Calu3 (cell line): ENCODE data around the gene SH3PXD2A. TPM values are rescaled to one million over a fixed set of nuclear protein-coding genes. Genes with fewer than 3 reads are reported as not detected.

Experiments
- BruUV-seq: library from RNA; stranded (reverse); fragments of 400-500 nt; replicated peaks from 2 replicates; lab custom pipeline; 2021; lab: Mats Ljungman, UMichigan
- CTCF ChIA-PET: fragments of 300-600 bp; sonication (Branson Sonifier 250); formaldehyde crosslinking; loops from one replicate; lab custom pipeline; 2022; ENCODE audit warnings: antibody characterized with exemption; lab: Charles Lee
- DNase-seq: peaks from one replicate; pipeline ENCODE4 v3.0.0; 2022
- H3K27ac Mint-ChIP-seq: one replicate; pipeline ENCODE4 v1.8.0; 2022; ENCODE audit warnings: mixed read lengths; ENCODE audit not compliant: unreplicated experiment
- H3K27me3 Mint-ChIP-seq: one replicate; pipeline ENCODE4 v1.8.0; 2022; ENCODE audit warnings: mixed read lengths; ENCODE audit not compliant: unreplicated experiment
- H3K36me3 Mint-ChIP-seq: one replicate; pipeline ENCODE4 v1.8.0; 2022; ENCODE audit warnings: mild to moderate bottlenecking, moderate library complexity, mixed read lengths; ENCODE audit not compliant: insufficient read depth, unreplicated experiment
- H3K4me1 Mint-ChIP-seq: one replicate; pipeline ENCODE4 v1.8.0; 2022; ENCODE audit warnings: mild to moderate bottlenecking, low read depth, mixed read lengths; ENCODE audit not compliant: unreplicated experiment
- H3K4me3 Mint-ChIP-seq: one replicate; pipeline ENCODE4 v1.8.0; 2022; ENCODE audit warnings: mild to moderate bottlenecking, low read depth, moderate library complexity, mixed read lengths; ENCODE audit not compliant: unreplicated experiment
- H3K9me3 Mint-ChIP-seq: one replicate; pipeline ENCODE4 v1.8.0; 2022; ENCODE audit warnings: low read depth, mixed read lengths; ENCODE audit not compliant: unreplicated experiment
- CTCF ChIP-seq: fragments of 200-600 bp; IDR thresholded peaks from one replicate; pipeline ENCODE4 v1.8.0; 2022; ENCODE audit warnings: antibody characterized with exemption; ENCODE audit not compliant: unreplicated experiment
- intact Hi-C: fragments of 100-400 bp; cut with micrococcal nuclease; formaldehyde crosslinking; loops from one replicate; pipeline ENCODE4 v1.10.0; 2022; ENCODE audit not compliant: unreplicated experiment
- total RNA-seq: library from RNA; stranded (reverse); gene quantifications from 2 replicates; pipeline ENCODE4 v1.2.3, GENCODE V29; 2022

SH3PXD2A gene
- total RNA-seq, 1 experiment from 2014 or later, result 7.5 TPM

GRCh38 chr10:103605359-103606096, 249.8 kb downstream of the SH3PXD2A start:
- peak; percentile 28 for DNase-seq
- no peak overlapping the region for H3K27ac Mint-ChIP-seq
- no peaks in the 10 kb centered on the region for H3K4me1 Mint-ChIP-seq
- peak; percentile 56 for TF ChIP-seq CTCF
- intact Hi-C loops, result no loop called here
- CTCF ChIA-PET, result no interaction called here
- no peaks in the 10 kb centered on the region for H3K27me3 Mint-ChIP-seq
- H3K4me3 Mint-ChIP-seq, result no peak overlapping the region
- H3K9me3 Mint-ChIP-seq, result no peaks in the 10 kb centered on the region
- BruUV-seq, result no TSS peak
- H3K36me3 Mint-ChIP-seq, result no peaks in the 10 kb centered on the region

- H3K4me3 Mint-ChIP-seq, result no peak overlapping the region
- no peaks in the 10 kb centered on the region for H3K36me3 Mint-ChIP-seq
- no peaks in the 10 kb centered on the region for H3K27me3 Mint-ChIP-seq
- TF ChIP-seq CTCF, result no peak
- CTCF ChIA-PET, result no interaction called here
- BruUV-seq, result no TSS peak
- DNase-seq, result no peak
- H3K27ac Mint-ChIP-seq, result no peak overlapping the region
- peaks cover 9% of the 10 kb centered on the region for H3K4me1 Mint-ChIP-seq
- no peaks in the 10 kb centered on the region for H3K9me3 Mint-ChIP-seq
- intact Hi-C loops, result no loop called here
Observed at GRCh38 chr10:103603382-103603781, 252.0 kb downstream of the SH3PXD2A start.

- CTCF ChIA-PET, result no interaction called here
- no peak for TF ChIP-seq CTCF
Observed at GRCh38 chr10:103602852-103603155, 252.6 kb downstream of the SH3PXD2A start.

GRCh38 chr10:103602028-103602851, 253.1 kb downstream of the SH3PXD2A start:
- intact Hi-C loops, result no loop called here
- Mint-ChIP-seq H3K9me3 (no peaks in the 10 kb centered on the region), H3K27ac (no peak overlapping the region), H3K4me1 (peaks cover 9% of the 10 kb centered on the region), H3K4me3 (no peak overlapping the region), H3K36me3 (no peaks in the 10 kb centered on the region), H3K27me3 (no peaks in the 10 kb centered on the region)
- DNase-seq, result no peak
- no peak for TF ChIP-seq CTCF
- BruUV-seq, result no TSS peak
- CTCF ChIA-PET, result no interaction called here

More at GRCh38 chr10:103602852-103603155, 252.6 kb downstream of the SH3PXD2A start:
- H3K27me3 Mint-ChIP-seq, result no peaks in the 10 kb centered on the region
- intact Hi-C loops, result no loop called here
- H3K27ac Mint-ChIP-seq, result no peak overlapping the region
- no peak for DNase-seq
- no TSS peak for BruUV-seq
- peaks cover 9% of the 10 kb centered on the region for H3K4me1 Mint-ChIP-seq
- no peak overlapping the region for H3K4me3 Mint-ChIP-seq
- no peaks in the 10 kb centered on the region for H3K36me3 Mint-ChIP-seq
- H3K9me3 Mint-ChIP-seq, result no peaks in the 10 kb centered on the region
